Heart right ventricle (tissue), 16 donors: ENCODE measurements around the gene APLNR. TPM values are rescaled to one million over a fixed set of nuclear protein-coding genes. Genes with fewer than 3 reads are reported as not detected.
A peak's percentile ranks its signal among the peaks of the same experiment; 100 is the strongest.

Experiments
- ATAC-seq, 8 donors: fragments of 200-7000 bp; cut with Tn5 transposase; one replicate each; pipeline ENCODE4 v1.9.1; 2020; ENCODE audit warnings: mild to moderate bottlenecking in 8 of 8, moderate library complexity in 8 of 8, moderate number of reproducible peaks in 1 of 8
- DNase-seq, 2 donors: peaks; one replicate each; pipeline ENCODE4 v3.0.0-alpha.2; 2020
- H3K27ac ChIP-seq, 10 donors: fragments of 200-600 bp; sonication (generic) in 2 of 10; one replicate each; pipeline versions ENCODE4 v1.5.0 to v1.8.0; 2020 to 2022; ENCODE audit warnings: mild to moderate bottlenecking in 3 of 10
- H3K27me3 ChIP-seq, 7 donors: fragments of 200-600 bp; one replicate each; pipeline ENCODE4 v1.8.0; 2021 to 2022; ENCODE audit warnings: mild to moderate bottlenecking in 2 of 7
- H3K36me3 ChIP-seq, 9 donors: fragments of 200-600 bp; sonication (generic) in 1 of 9; one replicate each; pipeline versions ENCODE4 v1.5.0 to v1.8.0; 2020 to 2022; ENCODE audit warnings: mild to moderate bottlenecking in 2 of 9
- H3K4me1 ChIP-seq, 9 donors: fragments of 200-600 bp; sonication (generic) in 1 of 9; one replicate each; pipeline versions ENCODE4 v1.5.0 to v1.8.0; 2020 to 2022; ENCODE audit warnings: mild to moderate bottlenecking in 4 of 9
- H3K4me3 ChIP-seq, 10 donors: fragments of 200-600 bp; sonication (generic) in 2 of 10; one replicate each; pipeline versions ENCODE4 v1.5.0 to v1.8.0; 2020 to 2022; ENCODE audit warnings: mild to moderate bottlenecking in 7 of 10, moderate library complexity in 2 of 10
- H3K9me3 ChIP-seq, 11 donors: fragments of 200-600 bp in 10 of 11; sonication (generic) in 2 of 11; one replicate each; pipeline versions ENCODE4 v1.5.0 to v1.8.0; 2013 to 2022; ENCODE audit warnings: mild to moderate bottlenecking in 2 of 11, control low read depth in 1 of 11, moderate library complexity in 1 of 11
- CTCF ChIP-seq, 9 donors: fragments of 200-600 bp; sonication (generic) in 2 of 9; IDR thresholded peaks; one replicate each; pipeline versions ENCODE4 v1.5.0 to v1.8.0; 2021 to 2022; ENCODE audit warnings: antibody characterized with exemption in 9 of 9, mild to moderate bottlenecking in 5 of 9, moderate library complexity in 1 of 9
- WGBS, 2 donors: extraction: QIAGEN DNeasy Blood & Tissue Kit; methylation state at CpG; one replicate each; pipeline ENCODE4 v1.1.7; 2013; ENCODE audit warnings: inconsistent platforms in 1 of 2; 5-methylcytosine and 5-hydroxymethylcytosine counted together
- intact Hi-C, 10 donors: fragments of 100-400 bp; cut with DNase I; formaldehyde crosslinking; loops; one replicate each; pipeline versions ENCODE4 v1.11.1 to v1.14.2; 2022
- polyA plus RNA-seq, 2 donors: library from polyadenylated mRNA; stranded (reverse); fragments of 200-250 nt; gene quantifications; one replicate each; pipeline ENCODE4 v1.2.3, GENCODE V29; 2013
- total RNA-seq, 10 donors: library from RNA; stranded (reverse); fragmentation: NEBNext Ultra II Directional in 3 of 10; extraction: Animal tissue kit (Norgen Biotek cat#: 25700) in 3 of 10; gene quantifications; one replicate each; pipeline versions ENCODE4 v1.2.1 to v1.2.4, GENCODE V29; 2021 to 2023
- donor health status: Arrhythmogenic right ventricular cardiomyopathy.
- donor health status: ischemic (EF 13 %, LVEDD 7.1; RV severe dilation, severe dysfunction).
- donor health status: healthy with polysubstance abuse.
- donor health status: DM: no; HTN: yes; CAD: no.
- donor health status: DM: no; HTN: no; CAD: no.
- donor health status: ischemic (EF 25% LVEDD 6.9; RV normal size, moderate dysfunction).
- donor health status: ischemic (EF 25% LVEDD 5.7; RV mildly dilated, moderate dysfunction).
- donor health status: healthy.
- donor health status: DM: yes; HTN: yes; CAD: no.
- donor health status: Ischemic cardiomyopathy.
- donor health status: ischemic (EF 35%, LVEDD 5.7; RV mildly dilated, moderate dysfunction).
- donor health status: nonischemic (EF 11% LVEDD 7.7; RV severe dilation, severe dysfunction).
- donor health status: DM: yes; HTN: yes; CAD: no.
- donor health status: PGD.
- donor health status: ischemic (EF 29% LVEDD 5.4; RV normal size, mild dysfunction).
- donor health status: nonischemic (EF 23%, LVEDD 6.1; RV moderate dilation, normal function).

APLNR gene
- total and polyA plus RNA-seq, 12 donors = 2.0 to 39.3 (median 11.8) TPM

GRCh38 chr11:57269571-57270021 lies 32.5 kb upstream of the APLNR start:
- intact Hi-C loops = loop anchor here in 1 of 10 donors (10.0 kb wide), 1 partner anchor 425 kb away; no protein-coding TSS in a partner anchor
- no peak for DNase-seq
- TF ChIP-seq CTCF (IDR thresholded peaks at IDR 0.05) = no peak
- peak in 4 of 8 donors; percentile 45 to 70 (median 64) for ATAC-seq
- H3K36me3 ChIP-seq = no peaks in the 10 kb centered on the region
- no peaks in the 10 kb centered on the region for H3K27me3 ChIP-seq
- peak overlapping the region in 5 of 10 donors; percentile 16 to 67 (median 56) for H3K27ac ChIP-seq
- 16 to 31% methylated on average over 3 of the region's 3 CpGs for WGBS, 2 donors
- H3K4me3 ChIP-seq = no peak overlapping the region
- peaks cover 0 to 28% (median 0%) of the 10 kb centered on the region in 11 donors for H3K9me3 ChIP-seq
- H3K4me1 ChIP-seq = peaks cover 0 to 16% (median 9%) of the 10 kb centered on the region in 9 donors

- Histone ChIP-seq H3K36me3 (no peaks in the 10 kb centered on the region), H3K4me1 (peaks cover 0 to 22% (median 9%) of the 10 kb centered on the region in 9 donors), H3K27me3 (no peaks in the 10 kb centered on the region), H3K27ac (no peak overlapping the region), H3K4me3 (no peak overlapping the region), H3K9me3 (peaks cover 0 to 17% (median 0%) of the 10 kb centered on the region in 11 donors)
- TF ChIP-seq CTCF (IDR thresholded peaks at IDR 0.05) = no peak
- DNase-seq (no peak), ATAC-seq (no peak)
- intact Hi-C loops = no loop called here
Observed at GRCh38 chr11:57266157-57266556, 29.1 kb upstream of the APLNR start.

- Histone ChIP-seq H3K36me3 (no peaks in the 10 kb centered on the region), H3K27ac (no peak overlapping the region), H3K27me3 (no peaks in the 10 kb centered on the region), H3K9me3 (peaks cover 0 to 17% (median 0%) of the 10 kb centered on the region in 11 donors), H3K4me3 (no peak overlapping the region), H3K4me1 (peaks cover 0 to 8% (median 0%) of the 10 kb centered on the region in 9 donors)
- ATAC-seq (no peak), DNase-seq (no peak)
- intact Hi-C loops = no loop called here
- TF ChIP-seq CTCF (IDR thresholded peaks at IDR 0.05) = no peak
- WGBS, 2 donors = 87% methylated on average over 7 of the region's 7 CpGs
Observed at GRCh38 chr11:57263351-57263750, 26.3 kb upstream of the APLNR start.

- no peak overlapping the region for H3K4me3 ChIP-seq
- 72 to 73% methylated on average over 4 of the region's 4 CpGs for WGBS, 2 donors
- ATAC-seq = no peak
Observed at GRCh38 chr11:57262157-57262556, 25.1 kb upstream of the APLNR start.

More at GRCh38 chr11:57262157-57262556, 25.1 kb upstream of the APLNR start:
- intact Hi-C loops = no loop called here
- Histone ChIP-seq H3K9me3 (peaks cover 0 to 22% (median under 1%) of the 10 kb centered on the region in 11 donors), H3K4me1 (peaks cover 0 to 8% (median 0%) of the 10 kb centered on the region in 9 donors), H3K36me3 (no peaks in the 10 kb centered on the region), H3K27me3 (no peaks in the 10 kb centered on the region), H3K27ac (no peak overlapping the region)
- no peak for TF ChIP-seq CTCF (IDR thresholded peaks at IDR 0.05)
- no peak for DNase-seq
